ENCODE measurements around the gene KCNQ1. TPM values are rescaled to one million over a fixed set of nuclear protein-coding genes. Genes with fewer than 3 reads are reported as not detected.

KCNQ1 gene
- total RNA-seq, 1 donor from 2014 or later: 52.9 TPM

- no peak overlapping the region for H3K4me3 ChIP-seq
- no peaks in the 10 kb centered on the region for H3K9me3 ChIP-seq
- DNase-seq (no peak), ATAC-seq (no peak)
- TF ChIP-seq CTCF (IDR thresholded peaks at IDR 0.05): no peak
- no peaks in the 10 kb centered on the region for H3K4me1 ChIP-seq
- intact Hi-C loops (cut with DNase I): no loop called here
- no peaks in the 10 kb centered on the region for H3K36me3 ChIP-seq
- H3K27me3 ChIP-seq: no peaks in the 10 kb centered on the region
- no peak overlapping the region for H3K27ac ChIP-seq
These were observed 402.8 kb downstream of the KCNQ1 start for GRCh38 chr11:2847561-2847960.

GRCh38 chr11:2848497-2848896, 403.7 kb downstream of the KCNQ1 start:
- TF ChIP-seq CTCF (IDR thresholded peaks at IDR 0.05): no peak
- H3K9me3 ChIP-seq: no peaks in the 10 kb centered on the region
- intact Hi-C loops (cut with DNase I): no loop called here

GRCh38 chr11:2849994-2850770, 405.4 kb downstream of the KCNQ1 start:
- Histone ChIP-seq H3K4me1 (no peaks in the 10 kb centered on the region), H3K27ac (no peak overlapping the region), H3K36me3 (no peaks in the 10 kb centered on the region), H3K4me3 (no peak overlapping the region), H3K27me3 (no peaks in the 10 kb centered on the region), H3K9me3 (no peaks in the 10 kb centered on the region)
- ATAC-seq (no peak), DNase-seq (no peak)
- intact Hi-C loops (cut with DNase I): no loop called here
- no peak for TF ChIP-seq CTCF (IDR thresholded peaks at IDR 0.05)

More at GRCh38 chr11:2848497-2848896, 403.7 kb downstream of the KCNQ1 start:
- ATAC-seq (no peak), DNase-seq (no peak)
- no peaks in the 10 kb centered on the region for H3K36me3 ChIP-seq
- H3K27me3 ChIP-seq: no peaks in the 10 kb centered on the region
- no peak overlapping the region for H3K27ac ChIP-seq
- H3K4me1 ChIP-seq: no peaks in the 10 kb centered on the region
- no peak overlapping the region for H3K4me3 ChIP-seq

- TF ChIP-seq CTCF (IDR thresholded peaks at IDR 0.05): no peak
- no peaks in the 10 kb centered on the region for H3K4me1 ChIP-seq
- no peak for DNase-seq
- H3K36me3 ChIP-seq: no peaks in the 10 kb centered on the region
- H3K4me3 ChIP-seq: no peak overlapping the region
- no peaks in the 10 kb centered on the region for H3K27me3 ChIP-seq
- no peak for ATAC-seq
- intact Hi-C loops (cut with DNase I): no loop called here
- H3K27ac ChIP-seq: no peak overlapping the region
- H3K9me3 ChIP-seq: no peaks in the 10 kb centered on the region
These were observed 408.6 kb downstream of the KCNQ1 start for GRCh38 chr11:2853401-2853800.

GRCh38 chr11:2853997-2854560, 409.3 kb downstream of the KCNQ1 start:
- Histone ChIP-seq H3K36me3 (no peaks in the 10 kb centered on the region), H3K4me1 (no peaks in the 10 kb centered on the region), H3K9me3 (no peaks in the 10 kb centered on the region), H3K4me3 (no peak overlapping the region), H3K27me3 (no peaks in the 10 kb centered on the region), H3K27ac (no peak overlapping the region)
- DNase-seq (no peak), ATAC-seq (no peak)
- intact Hi-C loops (cut with DNase I): no loop called here
- no peak for TF ChIP-seq CTCF (IDR thresholded peaks at IDR 0.05)

Measured in upper lobe of right lung (tissue), 1 donor.